Lung (tissue), 12 donors: ENCODE data around the gene PFAS. TPM values are rescaled to one million over a fixed set of nuclear protein-coding genes. Genes with fewer than 3 reads are reported as not detected.
A peak's percentile ranks its signal among the peaks of the same experiment; 100 is the strongest.

ENCODE experiments used
- ATAC-seq: fragments of 200-7000 bp; cut with Tn5 transposase; one replicate; pipeline ENCODE4 v1.9.1; 2020; ENCODE audit warnings: moderate number of reproducible peaks; ENCODE audit not compliant: insufficient read depth, low FRiP score
- DNase-seq, 3 donors: peaks; one replicate each; pipeline ENCODE4 v3.0.0-alpha.2; 2013 to 2017
- H3K27ac ChIP-seq, 2 donors: one replicate each; pipeline ENCODE4 v1.5.1; 2013; ENCODE audit warnings: mild to moderate bottlenecking in 2 of 2, moderate library complexity in 2 of 2, control low read depth in 1 of 2, inconsistent platforms in 1 of 2, low read depth in 1 of 2, low read length in 1 of 2
- H3K27me3 ChIP-seq, 3 donors: one replicate each; pipeline ENCODE4 v1.5.1; 2013; ENCODE audit warnings: low read length in 2 of 3; ENCODE audit not compliant: control insufficient read depth in 3 of 3, insufficient read depth in 3 of 3
- H3K36me3 ChIP-seq, 4 donors: one replicate each; pipeline ENCODE4 v1.5.1; 2013; ENCODE audit warnings: low read length in 4 of 4, mild to moderate bottlenecking in 1 of 4, moderate library complexity in 1 of 4; ENCODE audit not compliant: control insufficient read depth in 4 of 4, insufficient read depth in 4 of 4
- H3K4me1 ChIP-seq, 5 donors: one replicate each; pipeline ENCODE4 v1.5.1; 2013; ENCODE audit warnings: low read length in 5 of 5, mild to moderate bottlenecking in 2 of 5, moderate library complexity in 1 of 5; ENCODE audit not compliant: control insufficient read depth in 5 of 5, insufficient read depth in 5 of 5
- H3K4me3 ChIP-seq: one replicate; pipeline ENCODE4 v1.5.1; 2013; ENCODE audit warnings: mild to moderate bottlenecking, control low read depth, moderate library complexity
- H3K9ac ChIP-seq, 2 donors: one replicate each; pipeline ENCODE4 v1.5.1; 2013; ENCODE audit warnings: low read length in 2 of 2, control low read depth in 1 of 2; ENCODE audit not compliant: insufficient read depth in 1 of 2
- H3K9me3 ChIP-seq, 4 donors: one replicate each; pipeline ENCODE4 v1.5.1; 2013; ENCODE audit warnings: low read length in 3 of 4, mild to moderate bottlenecking in 1 of 4, moderate library complexity in 1 of 4; ENCODE audit not compliant: control insufficient read depth in 4 of 4, insufficient read depth in 3 of 4
- CTCF ChIP-seq: IDR thresholded peaks from 2 replicates; pipeline ENCODE4 v1.5.1; 2012; ENCODE audit warnings: mild to moderate bottlenecking; ENCODE audit errors: control extremely low read depth, extremely low read depth
- WGBS, 2 donors: extraction: QIAGEN DNeasy Blood & Tissue Kit; methylation state at CpG; one replicate each; pipeline ENCODE4 v1.1.7; 2013; 5-methylcytosine and 5-hydroxymethylcytosine counted together
- polyA plus RNA-seq, 2 donors: library from polyadenylated mRNA; stranded (reverse); fragments of 200-250 nt; gene quantifications; one replicate each; pipeline ENCODE4 v1.2.1, GENCODE V29; 2013
- total RNA-seq, 2 donors: library from RNA; depleted of rRNA in 1 of 2; stranded (reverse); fragments of >200 nt in 1 of 2; gene quantifications; one replicate each; pipeline ENCODE4 v1.2.1, GENCODE V29; 2014 to 2021
- donor health status: control.
- donor health status: control.
- donor health status: Bipolar disorder and iron deficiency.
- donor health status: healthy.
- donor health status: DM: yes; HTN: yes; CAD: no.

Gene PFAS
- total and polyA plus RNA-seq, 4 donors, result 14.0 to 47.6 (median 17.7) TPM

GRCh38 chr17:8289103-8289397 is 40.0 kb downstream of the PFAS start:
- Histone ChIP-seq H3K36me3 (no peaks in the 10 kb centered on the region), H3K4me3 (peak overlapping the region; percentile 46), H3K9me3 (no peaks in the 10 kb centered on the region), H3K27me3 (no peaks in the 10 kb centered on the region), H3K27ac (peak overlapping the region; percentile 92 to 95), H3K9ac (peak overlapping the region; percentile 69 to 86), H3K4me1 (peaks cover 2 to 15% (median 4%) of the 10 kb centered on the region in 5 donors)
- TF ChIP-seq CTCF, result no peak
- WGBS, 2 donors, result 6% methylated on average over 17 of the region's 17 CpGs
- DNase-seq (peak in 1 of 3 donors; percentile 80), ATAC-seq (no peak)

DNA sequence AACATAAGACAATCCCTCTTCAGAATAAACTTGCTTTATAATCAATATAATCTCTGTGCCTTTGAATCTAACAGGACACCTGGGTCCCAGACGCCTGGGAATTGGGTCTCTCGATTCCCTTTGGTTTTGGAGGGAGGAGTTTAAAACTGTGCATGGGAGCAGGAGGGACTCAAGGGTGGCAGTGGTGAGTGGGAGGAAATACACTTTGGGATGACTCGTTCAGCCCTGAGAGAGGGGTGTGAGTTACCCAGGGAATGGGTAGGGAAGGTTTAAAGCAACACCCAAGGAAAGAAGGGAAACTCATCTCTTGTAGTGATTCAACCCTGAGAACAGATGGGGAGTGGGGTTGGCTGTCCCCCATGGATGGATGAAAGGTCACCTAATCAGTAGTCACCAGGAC is 41.0 kb downstream of the PFAS start:
- Histone ChIP-seq H3K27ac (no peak overlapping the region), H3K4me3 (no peak overlapping the region), H3K4me1 (peaks cover 2 to 18% (median 11%) of the 10 kb centered on the region in 5 donors), H3K27me3 (no peaks in the 10 kb centered on the region), H3K9ac (no peak overlapping the region), H3K36me3 (no peaks in the 10 kb centered on the region), H3K9me3 (no peaks in the 10 kb centered on the region)
- 48 to 69% methylated on average over 3 of the region's 3 CpGs for WGBS, 2 donors
- no peak for TF ChIP-seq CTCF
- DNase-seq (no peak), ATAC-seq (no peak)

GRCh38 chr17:8292639-8293395 is 43.7 kb downstream of the PFAS start:
- H3K9me3 ChIP-seq, result no peaks in the 10 kb centered on the region
- H3K4me1 ChIP-seq, result peaks cover 2 to 17% (median 11%) of the 10 kb centered on the region in 5 donors
- H3K36me3 ChIP-seq, result no peaks in the 10 kb centered on the region
- H3K4me3 ChIP-seq, result no peak overlapping the region
- DNase-seq (no peak), ATAC-seq (no peak)
- no peaks in the 10 kb centered on the region for H3K27me3 ChIP-seq
- H3K27ac ChIP-seq, result peak overlapping the region in 1 of 2 donors; percentile 37
- 56 to 76% methylated on average over 5 of the region's 5 CpGs for WGBS, 2 donors
- TF ChIP-seq CTCF, result no peak
- H3K9ac ChIP-seq, result no peak overlapping the region

GRCh38 chr17:8294361-8294760 is 45.3 kb downstream of the PFAS start:
- Histone ChIP-seq H3K27me3 (no peaks in the 10 kb centered on the region), H3K9ac (no peak overlapping the region), H3K4me3 (no peak overlapping the region), H3K36me3 (no peaks in the 10 kb centered on the region), H3K27ac (peak overlapping the region in 1 of 2 donors; percentile 96), H3K9me3 (no peaks in the 10 kb centered on the region), H3K4me1 (peaks cover under 1 to 11% (median 8%) of the 10 kb centered on the region in 5 donors)
- 93 to 95% methylated on average over 9 of the region's 9 CpGs for WGBS, 2 donors
- no peak for TF ChIP-seq CTCF
- DNase-seq, result no peak
- no peak for ATAC-seq
